ENCODE measurements around the gene SRSF3.
A peak's percentile ranks its signal among the peaks of the same experiment; 100 is the strongest.

The SRSF3 gene

DNA sequence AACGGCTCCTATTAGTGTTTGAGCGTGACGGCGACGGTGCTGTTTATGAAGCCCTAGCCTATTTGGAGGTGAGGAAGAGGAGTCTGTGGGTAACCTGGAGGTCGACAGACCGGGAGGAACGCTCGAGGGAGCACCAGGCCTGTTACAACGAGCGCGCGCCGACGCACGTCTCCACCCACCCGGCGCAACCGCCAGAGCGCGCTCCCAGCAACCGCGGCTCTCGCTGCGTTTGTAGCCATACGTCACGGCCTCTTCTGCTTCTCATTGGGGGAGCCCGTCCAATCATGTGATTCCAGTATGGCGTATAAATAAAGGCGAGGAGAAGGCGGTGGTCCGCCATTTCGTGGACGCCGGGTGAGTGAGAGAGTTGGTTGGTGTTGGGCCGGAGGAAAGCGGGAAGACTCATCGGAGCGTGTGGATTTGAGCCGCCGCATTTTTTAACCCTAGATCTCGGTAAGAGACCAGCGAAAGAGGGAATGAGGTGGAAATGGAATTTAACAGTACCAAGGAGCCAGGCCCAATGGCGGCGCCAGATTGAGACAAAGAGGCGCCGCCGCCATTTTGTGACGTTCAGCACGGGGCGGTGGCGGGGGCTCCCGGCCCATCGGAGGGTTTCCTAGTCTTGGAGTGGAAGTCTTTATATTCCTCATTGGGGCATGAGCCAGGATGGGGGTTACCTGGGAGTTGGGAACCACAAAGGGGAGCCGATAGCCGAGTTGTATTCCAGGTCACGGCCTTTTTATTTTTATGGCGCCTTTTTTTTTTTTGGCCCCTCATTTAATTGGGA lies at the start of gene SRSF3:
Gene SRSF3 (plus strand): TSS at position 334 of the 787 bp plus-strand sequence. CDS start 2,401 bp downstream, outside the sequence.
- DNase-seq (ENCODE audit: low read depth, low spot score) = peak; percentile 89
- peak within 1 kb of the TSS; percentile 95 for H3K27ac ChIP-seq

DNA sequence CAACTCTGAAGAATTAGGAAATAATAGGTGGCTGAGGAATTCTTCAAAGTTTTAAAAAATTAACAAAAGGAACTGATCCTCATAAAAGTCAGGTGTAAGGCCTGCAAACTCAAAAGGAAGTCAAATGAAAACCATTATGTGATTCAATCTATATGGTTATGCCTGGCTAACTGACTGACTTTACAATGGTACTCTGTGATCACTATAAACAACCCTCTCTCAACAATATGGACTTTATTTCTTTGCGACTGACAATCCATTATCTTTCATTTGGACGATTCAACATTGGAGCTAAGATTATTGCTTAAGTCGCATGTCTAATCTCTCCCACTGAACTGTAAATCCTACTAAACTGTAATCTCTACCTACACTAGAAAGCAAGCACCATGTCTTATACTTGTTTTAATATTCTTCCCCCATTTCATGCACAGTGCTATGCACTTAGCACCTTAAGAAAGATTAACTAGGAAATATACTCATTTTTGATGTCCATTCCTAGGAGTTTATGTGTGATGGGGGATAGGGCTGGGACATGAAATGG lies 48.3 kb upstream of the SRSF3 start:
- DNase-seq (ENCODE audit: low read depth, low spot score) = no peak

DNA sequence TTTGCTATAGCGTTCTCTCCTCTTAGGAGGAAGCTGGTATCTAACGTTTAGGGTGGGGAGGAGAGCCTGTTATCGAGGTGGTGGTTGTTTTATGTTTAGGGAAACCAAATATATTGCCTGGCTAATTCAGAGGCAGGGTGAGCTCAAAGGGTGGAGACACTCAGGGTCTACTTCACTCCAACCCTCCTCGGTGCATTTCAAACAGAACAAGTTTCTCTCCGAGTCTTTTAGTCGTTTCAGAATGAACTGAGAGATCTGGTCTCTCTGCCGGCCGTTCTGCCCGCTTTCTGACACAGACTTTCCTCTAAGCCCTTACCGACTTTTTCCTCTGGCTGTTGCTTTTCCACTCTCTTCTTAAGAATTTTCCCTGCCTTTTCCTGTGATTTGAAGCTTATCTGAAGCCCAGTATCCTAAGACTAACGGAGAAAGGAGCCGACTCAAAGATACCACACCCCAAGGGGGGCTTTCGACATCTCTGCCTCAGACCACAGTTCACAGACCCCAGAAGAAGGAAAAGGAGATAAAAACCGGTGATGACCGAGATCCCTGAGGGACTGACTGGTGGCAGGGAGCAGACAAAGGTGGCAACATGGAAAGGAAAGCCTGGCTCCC lies 47.7 kb upstream of the SRSF3 start:
- no peak for DNase-seq (ENCODE audit: low read depth, low spot score)
- peak overlapping the region; percentile 73 for H3K27ac ChIP-seq

More for the DNA sequence above, 48.3 kb upstream of the SRSF3 start:
- H3K27ac ChIP-seq = no peak overlapping the region

DNA sequence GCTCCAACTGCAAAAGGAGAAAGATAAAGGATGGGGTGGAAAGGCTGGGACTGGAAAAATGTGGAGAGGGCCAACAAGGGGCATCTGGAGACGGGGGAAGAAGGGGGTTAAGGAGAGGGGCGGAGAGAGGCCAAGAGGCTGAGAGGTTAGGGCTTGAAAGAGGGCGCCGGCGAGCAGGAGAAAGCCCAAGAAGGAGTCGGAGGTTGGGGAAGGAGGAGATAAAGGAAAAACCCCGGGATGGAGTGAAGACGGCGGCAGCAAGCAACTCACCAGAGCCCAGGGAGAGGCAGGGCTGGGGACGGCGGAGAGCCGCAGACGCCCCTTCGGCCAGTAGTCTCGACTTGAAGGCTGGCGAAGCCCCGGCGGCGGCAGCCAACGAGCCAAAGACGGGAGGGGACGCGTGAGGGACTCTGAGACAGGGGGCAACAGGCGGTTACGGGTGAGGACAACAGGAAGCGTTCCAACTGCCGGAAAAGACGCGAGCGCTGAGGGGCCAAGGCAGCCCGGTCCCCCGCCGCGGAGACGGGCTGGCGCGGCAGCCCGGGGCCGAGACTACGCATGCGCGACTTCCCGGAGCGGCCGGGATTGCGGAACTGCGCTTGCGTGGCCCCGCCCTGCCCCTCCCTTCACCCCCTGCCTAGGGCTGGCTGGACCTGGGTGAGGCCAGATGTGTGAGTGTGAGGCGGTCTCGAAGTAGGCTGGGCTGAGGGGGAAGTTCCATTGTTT lies 47.1 kb upstream of the SRSF3 start, which contains the start of gene STK38:
Gene STK38 (minus strand): TSS at position 560 of the 726 bp plus-strand sequence. CDS start 7,277 bp downstream, outside the sequence.
- H3K27ac ChIP-seq = peak within 1 kb of the TSS; percentile 73
- peak; percentile 20 for DNase-seq (ENCODE audit: low read depth, low spot score)

DNA sequence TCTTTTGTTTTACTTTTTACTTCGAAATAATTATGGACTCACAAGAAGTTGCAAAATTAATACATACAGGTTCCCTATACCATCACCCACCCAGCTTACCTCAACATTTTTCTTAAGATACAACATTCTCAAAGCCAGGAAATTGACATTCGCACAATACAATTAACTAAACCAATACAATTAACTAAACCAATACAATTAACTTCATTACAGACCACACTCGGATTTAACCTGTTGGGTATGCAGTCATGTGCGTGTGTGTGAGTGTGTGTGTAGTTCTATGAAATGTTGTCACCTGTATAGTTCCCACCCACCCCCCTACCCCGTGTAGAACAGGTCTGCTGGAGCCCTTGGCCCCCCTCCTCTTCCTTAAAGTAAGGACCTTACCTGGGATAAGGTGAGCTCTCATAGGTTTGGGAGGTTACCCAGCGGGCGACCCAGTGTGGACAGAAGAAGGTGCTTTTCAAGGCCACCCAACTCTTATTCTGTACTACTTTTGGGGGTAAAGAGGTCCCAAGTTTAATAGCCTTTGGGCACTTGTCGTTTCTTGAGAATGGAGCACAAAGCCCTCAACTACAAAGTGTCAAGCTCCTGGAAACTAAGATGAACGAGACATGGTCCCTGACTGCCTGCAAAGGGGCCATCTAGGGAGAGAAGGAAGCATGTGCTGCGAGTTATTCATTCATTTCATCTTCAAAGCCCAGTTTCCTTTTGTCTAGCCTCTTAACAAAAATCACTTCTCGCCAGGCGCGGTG lies 46.3 kb upstream of the SRSF3 start:
- no peak for DNase-seq (ENCODE audit: low read depth, low spot score)

DNA sequence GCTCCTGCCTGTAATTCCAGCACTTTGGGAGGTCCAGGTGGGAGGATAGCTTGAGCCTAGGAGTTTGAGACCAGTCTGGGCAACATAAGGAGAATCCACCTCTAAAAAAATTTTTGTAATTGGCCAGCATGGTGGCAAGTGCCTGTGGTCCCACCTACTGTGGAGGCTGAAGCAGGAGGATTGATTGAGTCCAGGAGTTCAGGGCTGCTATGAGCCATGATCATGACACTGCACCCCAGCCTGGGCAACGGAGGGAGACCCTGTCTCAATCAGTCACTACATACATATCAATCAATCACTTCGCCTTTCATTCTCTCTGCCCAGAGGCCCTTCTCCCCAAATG lies 45.8 kb upstream of the SRSF3 start:
- H3K27ac ChIP-seq = no peak overlapping the region
- DNase-seq (ENCODE audit: low read depth, low spot score) = no peak

More for the DNA sequence above, 46.3 kb upstream of the SRSF3 start:
- peak overlapping the region; percentile 73 for H3K27ac ChIP-seq

DNA sequence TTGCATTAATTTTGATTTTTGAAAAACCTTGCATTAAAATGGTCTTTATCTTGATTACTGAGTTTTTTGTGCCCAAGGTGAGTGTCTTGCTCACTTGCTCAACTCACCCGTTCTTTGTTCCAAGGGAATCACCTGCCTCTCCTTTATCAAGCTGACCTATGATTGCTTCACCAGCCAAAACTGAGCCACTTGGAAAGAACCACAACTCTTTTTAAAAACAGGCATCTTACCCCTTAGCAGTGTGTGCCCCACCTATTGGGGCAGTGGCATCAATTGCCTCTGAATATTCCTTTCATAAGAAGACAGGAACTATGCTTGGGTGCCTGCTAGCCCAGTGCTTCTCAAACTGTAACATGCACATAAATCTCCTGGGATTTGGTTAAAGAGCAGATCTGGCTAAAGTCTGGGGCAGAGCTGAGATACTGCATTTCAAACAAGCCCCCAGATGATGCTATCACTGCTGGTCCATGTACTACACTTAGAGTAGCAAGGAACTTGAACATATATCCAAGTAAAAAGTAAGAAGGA lies 43.6 kb upstream of the SRSF3 start:
- DNase-seq (ENCODE audit: low read depth, low spot score) = no peak
- H3K27ac ChIP-seq = no peak overlapping the region

DNA sequence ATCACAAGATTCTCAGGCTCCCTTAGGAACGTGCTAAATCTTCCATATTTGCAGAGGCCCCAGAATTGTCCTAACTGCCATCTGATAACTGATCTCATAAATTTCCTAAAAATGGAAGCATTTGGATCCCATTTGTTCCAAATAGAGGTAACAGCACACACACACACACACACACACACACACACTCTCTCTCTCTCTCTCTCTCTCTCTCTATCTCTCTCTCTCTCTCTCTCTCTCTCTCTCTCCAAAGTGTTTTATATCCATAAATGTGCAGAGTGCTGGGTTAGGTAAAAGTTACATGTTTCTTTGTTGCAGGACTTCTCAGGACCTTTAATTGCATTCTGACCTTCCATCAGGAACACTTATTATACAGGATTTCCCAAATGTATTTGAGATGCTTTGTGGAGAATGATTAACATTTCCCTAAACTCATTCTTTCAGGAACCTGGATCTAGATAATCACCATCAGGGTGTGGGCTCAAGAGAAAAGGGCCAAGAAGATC lies 38.4 kb upstream of the SRSF3 start:
- no peak overlapping the region for H3K27ac ChIP-seq
- no peak for DNase-seq (ENCODE audit: low read depth, low spot score)

DNA sequence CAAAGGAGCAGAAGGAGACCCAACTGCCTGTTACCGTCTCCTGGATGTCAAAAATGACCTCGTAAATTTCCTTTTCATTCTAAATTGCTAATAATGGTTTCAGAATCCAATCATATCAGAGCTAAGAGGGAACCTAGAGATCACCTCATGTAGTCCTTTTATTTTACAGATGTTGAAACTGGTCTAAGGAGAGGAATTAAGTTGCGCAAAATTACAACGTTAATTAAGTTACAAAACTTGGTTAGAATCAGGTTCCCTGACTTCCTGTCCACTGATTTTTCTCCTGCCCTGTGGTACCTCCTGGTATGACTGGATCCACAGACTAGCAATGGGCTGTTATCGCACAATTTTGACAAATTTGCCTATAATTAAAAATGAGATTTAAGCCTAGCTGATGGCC lies 37.9 kb upstream of the SRSF3 start:
- no peak overlapping the region for H3K27ac ChIP-seq
- no peak for DNase-seq (ENCODE audit: low read depth, low spot score)

DNA sequence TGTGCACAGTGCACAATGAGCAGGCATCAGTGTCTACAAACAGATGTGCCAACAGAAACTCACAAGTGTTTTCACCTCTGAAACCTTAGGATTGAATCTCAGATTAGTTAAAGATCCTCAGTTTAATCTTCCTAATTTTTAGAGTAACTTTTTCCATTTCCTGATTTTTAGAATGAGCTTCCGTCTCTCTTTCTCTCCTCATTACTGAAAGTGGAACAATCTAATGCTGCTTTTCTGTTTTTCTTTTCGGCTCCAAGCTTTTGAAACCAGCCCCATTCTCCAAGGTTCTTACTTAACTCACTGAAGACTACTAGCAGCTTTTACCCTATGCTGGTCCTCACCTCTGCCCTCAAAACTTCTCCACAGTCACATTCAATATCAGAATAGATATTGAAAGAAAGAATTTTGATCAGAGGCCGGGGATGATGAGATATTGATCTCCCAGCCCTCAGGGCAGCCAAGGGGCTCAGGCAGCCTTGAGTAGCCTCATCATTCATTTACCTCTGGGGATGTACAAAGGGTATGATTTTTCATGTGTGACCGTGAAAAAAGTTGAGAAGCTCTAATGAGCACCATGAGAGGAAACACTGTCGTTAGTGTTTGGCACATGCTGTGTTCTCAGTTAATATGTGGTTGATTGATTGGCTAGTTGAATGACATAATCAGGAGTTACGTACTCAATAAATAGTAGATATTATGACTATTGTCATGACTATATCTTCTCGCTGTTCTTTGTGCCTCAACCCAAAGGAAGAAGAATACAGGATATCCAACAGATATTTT lies 35.0 kb upstream of the SRSF3 start:
- H3K27ac ChIP-seq = no peak overlapping the region
- DNase-seq (ENCODE audit: low read depth, low spot score) = no peak

DNA sequence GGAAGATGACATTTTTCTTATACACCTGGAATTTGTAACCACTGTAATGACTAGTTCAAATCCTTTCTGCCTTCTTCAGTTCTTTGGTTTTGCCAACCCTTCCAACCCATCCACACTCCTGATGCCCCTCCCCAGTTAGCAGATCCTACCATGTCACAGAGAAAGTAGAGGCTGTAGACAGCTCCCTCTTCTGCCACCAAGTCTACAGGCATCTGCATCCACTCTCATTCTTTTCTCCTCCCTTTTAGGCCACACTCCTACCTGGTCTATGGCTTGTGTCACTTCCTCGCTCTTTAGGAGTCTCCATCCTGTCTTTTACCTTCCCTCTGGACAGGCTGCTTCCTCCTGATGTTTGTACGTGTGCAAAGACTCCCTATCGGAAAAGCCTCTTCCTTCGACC lies 33.3 kb upstream of the SRSF3 start:
- DNase-seq (ENCODE audit: low read depth, low spot score) = no peak
- H3K27ac ChIP-seq = no peak overlapping the region

DNA sequence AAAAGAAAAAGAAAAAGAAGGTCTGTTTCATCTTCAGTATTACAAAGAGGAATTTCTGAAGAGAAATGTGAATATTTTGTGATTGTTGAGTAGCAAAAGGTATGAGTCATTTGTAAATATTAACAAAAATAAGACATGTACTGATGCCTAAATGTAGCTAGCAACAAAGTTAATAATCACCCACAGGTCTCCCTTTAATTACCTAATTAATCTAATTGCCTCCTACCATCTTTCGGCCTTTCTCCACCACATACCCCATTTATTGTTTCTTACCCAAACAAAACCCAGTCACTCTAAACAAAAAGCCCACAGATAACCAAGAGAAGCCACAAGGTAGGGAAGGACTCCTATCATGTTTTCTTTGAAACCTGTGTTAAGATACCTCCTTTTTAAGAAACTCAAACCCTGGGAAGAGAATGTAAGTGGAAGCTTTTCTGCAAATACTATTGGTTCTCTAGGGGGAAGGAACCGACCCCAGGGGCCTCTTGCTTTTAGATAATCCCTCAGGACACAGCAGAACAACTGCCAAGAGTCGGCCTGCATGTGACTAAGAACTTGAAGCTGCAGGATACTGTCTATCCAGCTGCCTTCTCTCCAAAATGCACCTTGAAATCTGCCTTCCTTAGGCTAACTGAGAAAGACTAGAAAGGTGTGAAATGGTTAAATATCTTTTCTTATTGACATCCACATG lies 30.8 kb upstream of the SRSF3 start:
- H3K27ac ChIP-seq = no peak overlapping the region
- DNase-seq (ENCODE audit: low read depth, low spot score) = no peak

DNA sequence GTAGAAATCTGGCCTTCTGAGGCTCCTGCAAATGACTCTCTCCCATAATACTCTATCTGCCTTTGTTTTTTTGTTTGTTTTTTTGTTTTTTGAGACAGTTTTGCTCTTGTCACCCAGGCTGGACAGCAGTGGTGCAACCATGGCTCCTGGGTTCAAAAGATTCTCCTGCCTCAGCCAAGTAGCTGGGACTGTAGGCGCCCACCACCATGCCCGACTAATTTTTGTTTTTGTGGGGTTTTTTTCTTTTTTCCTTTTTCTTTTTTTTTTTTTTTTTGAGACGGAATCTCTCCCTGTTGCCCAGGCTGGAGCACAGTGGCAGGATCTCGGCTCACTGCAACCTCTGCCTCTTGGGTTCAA lies 30.3 kb upstream of the SRSF3 start:
- DNase-seq (ENCODE audit: low read depth, low spot score) = no peak
- no peak overlapping the region for H3K27ac ChIP-seq

DNA sequence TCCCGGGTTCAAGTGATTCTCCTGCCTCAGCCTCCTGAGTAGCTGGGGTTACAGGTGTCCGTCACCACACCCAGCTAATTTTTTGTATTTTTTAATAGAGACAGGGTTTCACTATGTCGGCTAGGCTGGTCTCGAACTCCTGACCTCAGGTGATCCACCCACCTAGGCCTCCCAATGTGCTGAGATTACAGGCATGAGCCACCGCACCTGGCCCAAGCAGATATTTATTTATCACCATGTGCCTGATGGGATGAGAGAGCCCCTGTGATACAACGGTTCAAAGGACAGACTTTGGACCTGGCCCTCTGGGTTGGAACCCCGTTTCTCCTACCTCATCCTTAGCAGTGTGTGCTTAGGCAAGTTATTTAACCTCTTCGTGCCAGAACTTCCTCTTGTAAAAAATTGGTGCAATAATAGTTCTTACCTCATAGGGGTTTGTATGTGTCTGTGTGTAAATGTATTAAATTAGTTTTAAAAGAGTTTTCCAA lies 27.7 kb upstream of the SRSF3 start:
- no peak for DNase-seq (ENCODE audit: low read depth, low spot score)
- H3K27ac ChIP-seq = no peak overlapping the region

DNA sequence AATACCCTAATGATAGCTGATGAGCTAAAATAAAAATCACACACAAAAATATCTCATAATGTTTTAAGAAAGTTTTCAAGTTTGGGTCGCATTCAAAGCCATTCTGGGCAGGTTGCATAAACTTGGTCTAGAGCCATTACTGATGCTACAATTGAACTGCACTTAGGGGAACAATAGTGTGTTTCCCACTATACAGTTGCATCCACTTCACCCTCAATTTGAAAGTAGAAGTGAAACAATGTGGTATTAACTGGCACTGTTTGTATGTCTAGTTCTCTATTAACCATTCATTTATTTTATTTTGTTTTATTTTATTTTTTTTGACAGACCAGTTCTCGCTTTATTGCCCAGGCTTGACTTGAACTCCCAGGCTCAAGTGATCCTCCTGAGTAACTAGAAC lies 23.9 kb upstream of the SRSF3 start:
- DNase-seq (ENCODE audit: low read depth, low spot score) = no peak
- H3K27ac ChIP-seq = no peak overlapping the region

DNA sequence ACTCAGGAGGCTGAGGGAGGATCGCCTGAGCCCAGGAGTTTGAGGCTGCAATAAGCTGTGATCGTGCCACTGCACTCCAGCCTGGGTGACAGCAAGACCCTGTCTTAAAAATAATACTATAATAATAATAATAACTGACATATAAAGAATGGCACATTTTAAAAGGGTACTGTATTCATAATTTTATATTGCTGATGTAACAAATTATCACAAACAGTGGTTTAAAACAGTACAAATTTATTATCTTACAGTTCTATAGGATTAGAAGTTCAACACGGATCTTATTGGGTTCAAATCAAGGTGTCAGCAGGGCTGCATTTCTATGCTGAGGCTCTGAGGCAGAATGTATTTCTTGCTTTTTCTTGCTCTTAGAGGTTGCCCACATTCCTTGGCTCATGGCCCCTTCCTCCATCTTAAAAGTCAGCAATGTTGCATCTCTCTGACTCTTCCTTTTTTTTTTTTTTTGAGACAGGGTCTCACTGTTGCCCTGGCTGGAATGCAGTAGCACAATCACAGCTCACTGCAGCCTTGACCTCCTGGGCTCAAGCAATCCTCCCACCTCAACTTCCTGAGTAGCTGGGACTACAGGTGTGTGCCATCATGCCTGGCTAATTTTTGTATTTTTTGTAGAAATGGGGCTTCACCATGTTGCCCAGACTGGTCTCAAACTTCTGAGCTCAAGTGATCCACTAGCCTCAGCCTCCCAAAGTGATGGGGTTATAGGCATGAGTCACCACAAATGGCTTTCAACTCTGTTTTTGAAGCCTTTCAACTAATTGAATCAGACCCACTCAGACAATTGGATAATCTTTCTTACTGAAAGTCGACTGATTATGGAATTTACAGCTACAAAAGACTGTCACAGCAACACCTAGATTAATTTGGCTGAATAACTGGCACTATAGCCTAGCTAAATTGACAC lies 22.8 kb upstream of the SRSF3 start:
- no peak for DNase-seq (ENCODE audit: low read depth, low spot score)
- H3K27ac ChIP-seq = no peak overlapping the region

Data from epithelial cell of prostate (primary cell).